Left ventricle myocardium inferior (tissue), 1 donor: ENCODE results near the gene NGLY1. TPM values are rescaled to one million over a fixed set of nuclear protein-coding genes. Genes with fewer than 3 reads are reported as not detected.

Experiments used
- DNase-seq: peaks from one replicate; pipeline ENCODE4 v3.0.0-alpha.2; 2020
- H3K27ac ChIP-seq: fragments of 200-600 bp; replicated peaks from 2 replicates; pipeline ENCODE4 v1.8.0; 2021
- H3K27me3 ChIP-seq: fragments of 200-600 bp; 2 replicates; pipeline ENCODE4 v1.8.0; 2021; ENCODE audit warnings: low read depth
- H3K36me3 ChIP-seq: fragments of 200-600 bp; 2 replicates; pipeline ENCODE4 v1.8.0; 2021
- H3K4me1 ChIP-seq: fragments of 200-600 bp; 2 replicates; pipeline ENCODE4 v1.8.0; 2021
- H3K4me3 ChIP-seq: fragments of 200-600 bp; 2 replicates; pipeline ENCODE4 v1.8.0; 2021; ENCODE audit warnings: mild to moderate bottlenecking, moderate library complexity
- H3K9me3 ChIP-seq: fragments of 200-600 bp; replicated peaks from 2 replicates; pipeline ENCODE4 v1.8.0; 2021
- CTCF ChIP-seq: fragments of 200-600 bp; IDR thresholded peaks from 2 replicates; pipeline ENCODE4 v1.8.0; 2021; ENCODE audit warnings: antibody characterized with exemption, mild to moderate bottlenecking, borderline replicate concordance
- intact Hi-C: fragments of 100-400 bp; cut with micrococcal nuclease; formaldehyde crosslinking; loops from one replicate; pipeline ENCODE4 v1.11.0; 2022
- total RNA-seq: library from RNA; stranded (reverse); fragmentation: NEBNext Ultra II Directional; extraction: Animal tissue kit (Norgen Biotek cat#: 25700); gene quantifications from one replicate; pipeline ENCODE4 v1.2.1, GENCODE V29; 2021
- donor health status: DM: no; HTN: yes; CAD: no; lungs with severe emphysema.

The NGLY1 gene
- total RNA-seq, 1 donor from 2014 or later: 27.7 TPM

DNA sequence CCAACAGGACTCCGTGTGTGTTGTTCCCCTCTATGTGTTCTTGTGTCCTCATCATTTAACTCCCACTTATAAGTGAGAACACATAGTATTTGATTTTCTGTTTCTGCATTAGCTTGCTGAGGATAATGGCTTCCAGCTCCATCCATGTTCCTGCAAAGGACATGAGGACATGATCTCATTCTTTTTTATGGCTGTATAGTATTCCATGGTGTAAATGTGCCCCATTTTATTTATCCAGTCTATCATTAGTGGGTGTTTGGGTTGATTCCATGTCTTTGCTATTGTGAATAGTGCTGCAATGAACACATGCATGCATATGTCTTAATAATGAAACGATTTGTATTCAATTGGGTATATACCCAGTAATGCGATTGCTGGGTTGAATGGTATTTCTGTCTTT lies 90.0 kb downstream of the NGLY1 start:
- H3K27me3 ChIP-seq: peaks cover 20% of the 10 kb centered on the region
- DNase-seq: no peak
- H3K36me3 ChIP-seq: no peaks in the 10 kb centered on the region
- no peak overlapping the region for H3K4me3 ChIP-seq
- intact Hi-C loops: no loop called here
- H3K9me3 ChIP-seq: no peaks in the 10 kb centered on the region
- H3K27ac ChIP-seq: no peak overlapping the region
- no peaks in the 10 kb centered on the region for H3K4me1 ChIP-seq
- TF ChIP-seq CTCF: no peak

GRCh38 chr3:25692341-25692740 lies 90.9 kb downstream of the NGLY1 start:
- no peak overlapping the region for H3K4me3 ChIP-seq
- H3K9me3 ChIP-seq: no peaks in the 10 kb centered on the region
- peaks cover 20% of the 10 kb centered on the region for H3K27me3 ChIP-seq
- no peak for DNase-seq
- TF ChIP-seq CTCF: no peak
- intact Hi-C loops: no loop called here
- no peak overlapping the region for H3K27ac ChIP-seq
- H3K4me1 ChIP-seq: no peaks in the 10 kb centered on the region
- H3K36me3 ChIP-seq: no peaks in the 10 kb centered on the region

DNA sequence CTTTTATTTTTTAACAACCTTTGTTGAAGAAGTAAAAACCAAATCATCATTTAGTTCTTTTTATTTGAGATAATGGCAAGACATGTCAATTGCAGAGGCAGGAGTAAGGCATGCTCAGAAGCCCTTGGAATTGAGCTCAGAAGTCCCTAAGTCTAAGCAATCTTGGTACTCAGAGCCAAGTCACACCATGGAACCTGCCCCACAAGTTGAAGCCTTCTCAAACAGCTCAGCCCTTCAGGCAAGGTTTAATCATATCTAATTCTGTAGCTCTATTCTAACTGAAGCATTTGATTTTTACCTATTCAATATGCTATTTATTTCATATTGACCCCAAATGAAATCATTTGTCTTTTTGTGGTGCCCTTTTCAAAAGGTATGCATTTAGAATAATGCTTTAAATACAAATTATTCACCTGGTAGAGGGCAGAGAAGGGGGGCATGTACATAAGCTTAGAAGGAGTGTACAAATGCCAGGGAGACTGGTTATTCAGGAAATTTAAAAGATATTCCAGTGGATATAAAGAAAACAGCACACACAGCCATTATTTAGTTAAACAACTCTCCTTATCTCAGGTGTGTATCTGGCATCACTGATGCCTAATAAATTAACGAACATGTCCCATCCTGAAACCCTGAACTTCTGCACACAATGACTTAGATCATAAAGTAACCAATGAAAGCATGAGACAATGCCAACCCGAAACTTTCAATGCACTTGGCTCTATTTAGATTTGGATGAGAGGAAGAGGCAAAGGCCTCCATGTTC lies 92.3 kb downstream of the NGLY1 start:
- H3K9me3 ChIP-seq: no peaks in the 10 kb centered on the region
- no peaks in the 10 kb centered on the region for H3K36me3 ChIP-seq
- H3K27ac ChIP-seq: no peak overlapping the region
- H3K27me3 ChIP-seq: peaks cover 20% of the 10 kb centered on the region
- no peak overlapping the region for H3K4me3 ChIP-seq
- intact Hi-C loops: no loop called here
- no peaks in the 10 kb centered on the region for H3K4me1 ChIP-seq
- DNase-seq: no peak
- no peak for TF ChIP-seq CTCF

DNA sequence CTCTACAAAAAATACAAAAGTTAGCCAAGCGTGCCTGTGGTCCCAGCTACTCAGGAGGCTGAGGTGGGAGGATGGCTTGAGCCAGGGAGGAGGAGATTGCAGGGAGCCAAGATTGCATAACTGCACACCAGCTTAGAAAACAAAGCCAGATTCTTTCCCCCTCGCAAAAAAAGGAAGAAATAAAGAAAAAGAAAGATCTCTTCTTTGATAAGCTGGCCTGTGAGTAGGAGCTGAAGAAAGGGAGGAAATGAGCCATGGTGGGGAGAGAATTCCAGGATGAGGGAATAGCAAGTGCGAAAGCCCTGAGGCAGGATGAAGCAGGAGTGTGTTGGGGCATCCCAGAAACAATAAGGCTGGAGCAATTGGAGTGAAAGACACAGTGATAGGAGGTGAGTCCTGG lies 94.0 kb downstream of the NGLY1 start:
- Histone ChIP-seq H3K36me3 (no peaks in the 10 kb centered on the region), H3K4me3 (no peak overlapping the region), H3K27me3 (peaks cover 20% of the 10 kb centered on the region), H3K27ac (no peak overlapping the region), H3K4me1 (no peaks in the 10 kb centered on the region), H3K9me3 (no peaks in the 10 kb centered on the region)
- DNase-seq: no peak
- TF ChIP-seq CTCF: no peak
- intact Hi-C loops: no loop called here

GRCh38 chr3:25687742-25688141 lies 95.5 kb downstream of the NGLY1 start:
- no peak for DNase-seq
- peaks cover 20% of the 10 kb centered on the region for H3K27me3 ChIP-seq
- no peaks in the 10 kb centered on the region for H3K9me3 ChIP-seq
- intact Hi-C loops: no loop called here
- H3K27ac ChIP-seq: no peak overlapping the region
- no peaks in the 10 kb centered on the region for H3K36me3 ChIP-seq
- no peak overlapping the region for H3K4me3 ChIP-seq
- no peak for TF ChIP-seq CTCF
- no peaks in the 10 kb centered on the region for H3K4me1 ChIP-seq
